AG04450 (cell line): Measurements from ENCODE around the gene F2R. TPM values are rescaled to one million over a fixed set of nuclear protein-coding genes. Genes with fewer than 3 reads are reported as not detected.
"Not testable (repeated sequence)": the region's sequence is repeated elsewhere in the genome, so short reads cannot be mapped to it uniquely, and the experiment has no call there.

ENCODE experiments used
- CTCF ChIA-PET: fragments of 300-600, 350-600 bp; formaldehyde crosslinking; extraction: SDS; loops from one replicate; lab custom pipeline; 2022; ENCODE audit warnings: antibody characterized with exemption, inconsistent platforms; lab: Charles Lee
- POLR2A ChIA-PET: fragments of 350-600 bp; formaldehyde crosslinking; extraction: SDS; loops from one replicate; lab custom pipeline; 2021; ENCODE audit warnings: antibody characterized with exemption, inconsistent platforms; lab: Yijun Ruan, JAX
- DNase-seq: peaks from one replicate; pipeline ENCODE4 v3.0.0-alpha.2; 2011; ENCODE audit warnings: low read depth, low spot score
- H3K27ac ChIP-seq: one replicate; pipeline ENCODE4 v1.5.1; 2012; ENCODE audit warnings: low read depth, low read length, control low read depth
- H3K27me3 ChIP-seq: one replicate; pipeline ENCODE4 v1.6.0; 2012; ENCODE audit warnings: low read length; ENCODE audit not compliant: control insufficient read depth, insufficient read depth
- H3K4me3 ChIP-seq: 2 replicates; pipeline ENCODE4 v1.5.1; 2011; ENCODE audit warnings: mild to moderate bottlenecking, low read depth, low read length, control low read depth
- H3K9me3 ChIP-seq: 2 replicates; pipeline ENCODE4 v1.5.1; 2012; ENCODE audit warnings: low read length; ENCODE audit not compliant: control insufficient read depth, insufficient read depth
- CTCF ChIP-seq: IDR thresholded peaks from 2 replicates; pipeline ENCODE4 v1.5.1; 2011; ENCODE audit warnings: low read depth, low read length, control low read depth, inconsistent platforms
- polyA plus RNA-seq: library from polyadenylated mRNA; depleted of rRNA; stranded (reverse); fragments of >200 nt; gene quantifications from 2 replicates; pipeline ENCODE4 v1.2.3, GENCODE V29; 2011

Gene F2R
- polyA plus RNA-seq, 1 experiment, result 324 TPM

- Histone ChIP-seq H3K27ac (no peak overlapping the region), H3K4me3 (no peak overlapping the region), H3K9me3 (no peaks in the 10 kb centered on the region), H3K27me3 (no peaks in the 10 kb centered on the region)
- POLR2A ChIA-PET, result no interaction called here
- DNase-seq, result no peak
- CTCF ChIA-PET, result interaction anchor here (5.0 kb wide), 1 partner anchor 17 kb away, joined by 15 read pairs; no protein-coding TSS in a partner anchor
- TF ChIP-seq CTCF, result no peak
Measured at GRCh38 chr5:76757049-76757448, 41.1 kb downstream of the F2R start.

GRCh38 chr5:76761118-76761517 lies 45.2 kb downstream of the F2R start:
- CTCF ChIA-PET, result interaction anchor here (2.4 kb wide), 1 partner anchor 13 kb away, joined by 13 read pairs; no protein-coding TSS in a partner anchor
- H3K4me3 ChIP-seq, DNase-seq, H3K9me3 ChIP-seq, H3K27me3 ChIP-seq, H3K27ac ChIP-seq, POLR2A ChIA-PET: not testable (repeated sequence)

- CTCF ChIA-PET, result interaction anchor here (2.4 kb wide), 1 partner anchor 12 kb away, joined by 13 read pairs; no protein-coding TSS in a partner anchor
Measured at GRCh38 chr5:76762484-76762883, 46.6 kb downstream of the F2R start.

GRCh38 chr5:76763136-76763535 lies 47.2 kb downstream of the F2R start:
- no peak overlapping the region for H3K27ac ChIP-seq
- no peak overlapping the region for H3K4me3 ChIP-seq
- no peaks in the 10 kb centered on the region; the same call in 1 of the 2 replicates for H3K9me3 ChIP-seq
- ChIA-PET CTCF (interaction anchor here (2.4 kb wide), 1 partner anchor 11 kb away, joined by 13 read pairs; no protein-coding TSS in a partner anchor), POLR2A (no interaction called here)
- DNase-seq, result no peak
- H3K27me3 ChIP-seq, result no peaks in the 10 kb centered on the region
- no peak for TF ChIP-seq CTCF

More at GRCh38 chr5:76762484-76762883, 46.6 kb downstream of the F2R start:
- DNase-seq, result no peak
- POLR2A ChIA-PET, result no interaction called here
- Histone ChIP-seq H3K9me3 (no peaks in the 10 kb centered on the region; the same call in 1 of the 2 replicates), H3K27ac (no peak overlapping the region), H3K27me3 (no peaks in the 10 kb centered on the region), H3K4me3 (no peak overlapping the region)
- TF ChIP-seq CTCF, result no peak

GRCh38 chr5:76764374-76764773 lies 48.4 kb downstream of the F2R start:
- no peak for DNase-seq
- H3K27ac ChIP-seq, result no peak overlapping the region

More at GRCh38 chr5:76764374-76764773, 48.4 kb downstream of the F2R start:
- Histone ChIP-seq H3K4me3 (no peak overlapping the region), H3K27me3 (no peaks in the 10 kb centered on the region), H3K9me3 (no peaks in the 10 kb centered on the region; the same call in 1 of the 2 replicates)
- ChIA-PET POLR2A (no interaction called here), CTCF (interaction anchor here (1.4 kb wide), 1 partner anchor 163 kb away, joined by 3 read pairs; no protein-coding TSS in a partner anchor)
- TF ChIP-seq CTCF, result no peak
